Keratinocyte (primary cell): ENCODE data around the gene STK38.

ENCODE experiments used
- CTCF ChIP-seq, 3 experiments: IDR thresholded peaks in 1 of 3; conservative IDR thresholded peaks in 1 of 3; optimal IDR thresholded peaks in 1 of 3; 2 replicates in 2 of 3; 3 replicates in 1 of 3; pipeline versions ENCODE3 to v1.5.1; 2011; ENCODE audit warnings: low read length in 3 of 3, mild to moderate bottlenecking in 3 of 3, moderate library complexity in 2 of 3, control low read depth in 1 of 3, inconsistent platforms in 1 of 3; ENCODE audit not compliant: insufficient read depth in 2 of 3; ENCODE audit errors: extremely low read depth in 1 of 3
- EZH2 ChIP-seq: IDR thresholded peaks from one replicate; pipeline ENCODE4 v1.6.1; 2012; ENCODE audit warnings: inconsistent platforms, mild to moderate bottlenecking, low read length, moderate library complexity

GRCh38 chr6:36455486-36456027 lies 91.7 kb downstream of the STK38 start:
- TF ChIP-seq CTCF (optimal IDR thresholded peaks at IDR 0.05 in 1 of 3, IDR thresholded peaks at IDR 0.05 in 1 of 3, conservative IDR thresholded peaks at IDR 0.05 in 1 of 3; ENCODE audit: extremely low read depth in 1 of 3, insufficient read depth in 2 of 3, low read length in 3 of 3) (no peak), EZH2 (no peak)
